Tibial nerve (tissue), 4 donors: Measurements from ENCODE around the gene FRY.

Experiments
- CTCF ChIP-seq, 5 experiments: fragments of 200-600 bp in 3 of 5; fragments of 450-650 bp in 2 of 5; sonication (generic) in 3 of 5; IDR thresholded peaks; one replicate each; pipeline ENCODE4 v1.5.1; 2016 to 2019; ENCODE audit warnings: antibody characterized with exemption in 5 of 5, mild to moderate bottlenecking in 3 of 5, moderate library complexity in 2 of 5
- EP300 ChIP-seq, 2 donors: sonication (generic); formaldehyde crosslinking; IDR thresholded peaks; one replicate each; pipeline ENCODE4 v1.6.1; 2017; ENCODE audit warnings: antibody characterized with exemption in 2 of 2, mild to moderate bottlenecking in 1 of 2
- POLR2A ChIP-seq, 2 donors: fragments of 450-650 bp; IDR thresholded peaks; one replicate each; pipeline ENCODE4 v1.6.1; 2017; ENCODE audit warnings: antibody characterized with exemption in 2 of 2, mild to moderate bottlenecking in 2 of 2, moderate library complexity in 2 of 2

- TF ChIP-seq CTCF (IDR thresholded peaks at IDR 0.05) (no peak), EP300 (IDR thresholded peaks at IDR 0.05) (no peak), POLR2A (IDR thresholded peaks at IDR 0.05) (no peak)
These were observed 109.9 kb downstream of the FRY start for GRCh38 chr13:32141462-32141861.
